ENCODE data around the gene GNPTG.

The GNPTG gene

DNA sequence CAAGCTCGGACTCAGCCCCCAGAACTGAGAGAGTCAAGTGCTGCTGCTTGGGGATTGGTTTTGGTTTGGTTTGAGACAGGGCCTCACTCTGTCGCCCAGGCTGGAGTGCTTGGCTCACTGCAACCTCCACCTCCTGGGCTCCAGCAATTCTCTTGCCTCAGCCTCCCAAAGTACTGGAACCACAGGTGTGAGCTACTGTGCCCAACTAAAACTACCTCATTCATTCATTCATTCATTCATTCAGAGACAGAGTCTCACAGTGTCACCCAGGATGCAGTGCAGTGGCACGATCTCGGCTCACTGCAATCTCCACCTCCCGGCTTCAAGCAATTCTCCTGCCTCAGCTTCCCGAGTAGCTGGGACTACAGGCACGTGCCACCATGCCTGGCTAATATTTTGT, 38.0 kb downstream of the GNPTG start:
- H3K4me1 ChIP-seq = no peaks in the 10 kb centered on the region
- no peak overlapping the region for H2AFZ ChIP-seq
- no peak overlapping the region for H3K4me2 ChIP-seq (ENCODE audit: low read length)
- no peak overlapping the region for H3K27ac ChIP-seq
- no peak overlapping the region for H3K4me3 ChIP-seq (ENCODE audit: low read depth, low read length)
- TF ChIP-seq, protein P1, sequence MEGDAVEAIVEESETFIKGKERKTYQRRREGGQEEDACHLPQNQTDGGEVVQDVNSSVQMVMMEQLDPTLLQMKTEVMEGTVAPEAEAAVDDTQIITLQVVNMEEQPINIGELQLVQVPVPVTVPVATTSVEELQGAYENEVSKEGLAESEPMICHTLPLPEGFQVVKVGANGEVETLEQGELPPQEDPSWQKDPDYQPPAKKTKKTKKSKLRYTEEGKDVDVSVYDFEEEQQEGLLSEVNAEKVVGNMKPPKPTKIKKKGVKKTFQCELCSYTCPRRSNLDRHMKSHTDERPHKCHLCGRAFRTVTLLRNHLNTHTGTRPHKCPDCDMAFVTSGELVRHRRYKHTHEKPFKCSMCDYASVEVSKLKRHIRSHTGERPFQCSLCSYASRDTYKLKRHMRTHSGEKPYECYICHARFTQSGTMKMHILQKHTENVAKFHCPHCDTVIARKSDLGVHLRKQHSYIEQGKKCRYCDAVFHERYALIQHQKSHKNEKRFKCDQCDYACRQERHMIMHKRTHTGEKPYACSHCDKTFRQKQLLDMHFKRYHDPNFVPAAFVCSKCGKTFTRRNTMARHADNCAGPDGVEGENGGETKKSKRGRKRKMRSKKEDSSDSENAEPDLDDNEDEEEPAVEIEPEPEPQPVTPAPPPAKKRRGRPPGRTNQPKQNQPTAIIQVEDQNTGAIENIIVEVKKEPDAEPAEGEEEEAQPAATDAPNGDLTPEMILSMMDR (IDR thresholded peaks at IDR 0.05) = no peak
- no peaks in the 10 kb centered on the region for H3K27me3 ChIP-seq (ENCODE audit: control insufficient read depth, insufficient read depth, low read length)
- no peak overlapping the region for H3K9ac ChIP-seq
- H3K36me3 ChIP-seq (ENCODE audit: control insufficient read depth, insufficient read depth, low read length) = no peaks in the 10 kb centered on the region
- H3K79me2 ChIP-seq = peaks cover 2% of the 10 kb centered on the region
- H3K9me3 ChIP-seq (ENCODE audit: control insufficient read depth, low read length) = no peaks in the 10 kb centered on the region

DNA sequence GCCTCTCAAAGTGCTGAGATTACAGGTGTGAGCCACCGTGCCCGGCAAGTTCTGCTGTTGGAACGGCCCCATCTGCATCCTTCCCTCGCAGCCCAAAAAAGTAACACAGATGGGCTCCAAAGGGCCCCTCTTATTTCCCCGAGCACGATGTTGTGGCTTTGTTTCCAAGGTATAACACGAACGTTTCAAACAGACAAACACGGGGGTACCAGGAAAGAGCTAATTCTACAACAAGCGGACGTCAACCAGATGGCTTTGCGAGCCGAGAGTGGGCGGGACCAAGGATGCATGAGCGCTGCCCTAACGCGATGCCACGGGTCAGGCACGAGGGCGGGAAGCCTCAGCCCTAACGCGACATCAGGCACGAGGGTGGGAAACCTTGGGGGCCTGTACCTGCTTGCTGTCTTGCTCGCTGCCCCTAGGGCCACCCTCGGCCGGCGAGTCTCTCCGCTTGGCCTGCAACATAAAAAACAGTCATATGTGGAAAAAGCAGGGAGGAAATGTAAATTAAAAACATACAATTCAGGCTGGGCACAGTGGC, 38.6 kb downstream of the GNPTG start:
- TF ChIP-seq, protein P1 (IDR thresholded peaks at IDR 0.05) = no peak
- Histone ChIP-seq H3K4me3 (ENCODE audit: low read depth, low read length) (no peak overlapping the region), H3K4me1 (no peaks in the 10 kb centered on the region), H3K36me3 (ENCODE audit: control insufficient read depth, insufficient read depth, low read length) (no peaks in the 10 kb centered on the region), H3K27me3 (ENCODE audit: control insufficient read depth, insufficient read depth, low read length) (no peaks in the 10 kb centered on the region), H3K9me3 (ENCODE audit: control insufficient read depth, low read length) (no peaks in the 10 kb centered on the region), H2AFZ (no peak overlapping the region), H3K4me2 (ENCODE audit: low read length) (no peak overlapping the region), H3K27ac (no peak overlapping the region), H3K79me2 (peaks cover 2% of the 10 kb centered on the region), H3K9ac (no peak overlapping the region)

- Histone ChIP-seq H3K4me3 (ENCODE audit: low read depth, low read length) (no peak overlapping the region), H3K27me3 (ENCODE audit: control insufficient read depth, insufficient read depth, low read length) (no peaks in the 10 kb centered on the region), H3K4me2 (ENCODE audit: low read length) (no peak overlapping the region), H3K36me3 (ENCODE audit: control insufficient read depth, insufficient read depth, low read length) (no peaks in the 10 kb centered on the region), H3K9ac (no peak overlapping the region), H3K9me3 (ENCODE audit: control insufficient read depth, low read length) (no peaks in the 10 kb centered on the region), H2AFZ (no peak overlapping the region), H3K79me2 (peaks cover 4% of the 10 kb centered on the region), H3K27ac (no peak overlapping the region), H3K4me1 (no peaks in the 10 kb centered on the region)
- TF ChIP-seq, protein P1 (IDR thresholded peaks at IDR 0.05) = no peak
Measured at GRCh38 chr16:1392826-1393225, 41.1 kb downstream of the GNPTG start.

- Histone ChIP-seq H3K27ac (no peak overlapping the region), H3K9ac (no peak overlapping the region), H3K27me3 (ENCODE audit: control insufficient read depth, insufficient read depth, low read length) (no peaks in the 10 kb centered on the region), H3K36me3 (ENCODE audit: control insufficient read depth, insufficient read depth, low read length) (no peaks in the 10 kb centered on the region), H3K79me2 (peaks cover 7% of the 10 kb centered on the region), H3K9me3 (ENCODE audit: control insufficient read depth, low read length) (no peaks in the 10 kb centered on the region), H3K4me1 (no peaks in the 10 kb centered on the region), H2AFZ (no peak overlapping the region), H3K4me2 (ENCODE audit: low read length) (no peak overlapping the region), H3K4me3 (ENCODE audit: low read depth, low read length) (no peak overlapping the region)
- TF ChIP-seq, protein P1 (IDR thresholded peaks at IDR 0.05) = no peak
Measured at GRCh38 chr16:1393613-1394176, 42.0 kb downstream of the GNPTG start.

- Histone ChIP-seq H3K9me3 (ENCODE audit: control insufficient read depth, low read length) (no peaks in the 10 kb centered on the region), H3K4me1 (no peaks in the 10 kb centered on the region), H3K79me2 (peaks cover 7% of the 10 kb centered on the region), H3K4me2 (ENCODE audit: low read length) (no peak overlapping the region), H3K27me3 (ENCODE audit: control insufficient read depth, insufficient read depth, low read length) (no peaks in the 10 kb centered on the region), H2AFZ (no peak overlapping the region), H3K9ac (no peak overlapping the region), H3K4me3 (ENCODE audit: low read depth, low read length) (no peak overlapping the region), H3K36me3 (ENCODE audit: control insufficient read depth, insufficient read depth, low read length) (no peaks in the 10 kb centered on the region), H3K27ac (no peak overlapping the region)
- TF ChIP-seq, protein P1 (IDR thresholded peaks at IDR 0.05) = no peak
Measured at GRCh38 chr16:1394367-1394951, 42.7 kb downstream of the GNPTG start.

Measured in parathyroid adenoma (tissue), 2 donors.